Neutrophil (primary cell): ENCODE data around the gene TAF1C.
A peak's percentile ranks its signal among the peaks of the same experiment; 100 is the strongest.
"Not testable (repeated sequence)": the region's sequence is repeated elsewhere in the genome, so short reads cannot be mapped to it uniquely, and the experiment has no call there.

Source experiments
- H3K27ac ChIP-seq: fragments of 200-600 bp; sonication (generic); 2 replicates; pipeline ENCODE4 v1.5.1; 2016; ENCODE audit warnings: mild to moderate bottlenecking, moderate library complexity
- H3K27me3 ChIP-seq: fragments of 200-600 bp; sonication (generic); 2 replicates; pipeline ENCODE4 v1.6.0; 2016; ENCODE audit warnings: mild to moderate bottlenecking
- H3K36me3 ChIP-seq: fragments of 200-600 bp; sonication (generic); 2 replicates; pipeline ENCODE4 v1.5.1; 2017
- H3K4me1 ChIP-seq, 2 experiments: fragments of 200-600 bp in 1 of 2; sonication (generic) in 1 of 2; 1 replicate in 1 of 2; 2 replicates in 1 of 2; pipeline versions ENCODE4 v1.5.1 to v1.6.1; 2013 to 2016; ENCODE audit warnings: low read depth in 1 of 2, low read length in 1 of 2, mild to moderate bottlenecking in 1 of 2, moderate library complexity in 1 of 2; ENCODE audit not compliant: control insufficient read depth in 1 of 2, insufficient read depth in 1 of 2
- H3K4me3 ChIP-seq, 2 experiments: fragments of 200-600 bp in 1 of 2; sonication (generic) in 1 of 2; 1 replicate in 1 of 2; 2 replicates in 1 of 2; pipeline ENCODE4 v1.5.1; 2013 to 2016; ENCODE audit warnings: low read depth in 1 of 2, low read length in 1 of 2, mild to moderate bottlenecking in 1 of 2, moderate library complexity in 1 of 2
- H3K9me3 ChIP-seq: fragments of 200-600 bp; sonication (generic); 2 replicates; pipeline ENCODE4 v1.5.1; 2016
- TF ChIP-seq, protein P1 (sequence below): fragments of 200-600 bp; sonication (generic); IDR thresholded peaks from 2 replicates; pipeline ENCODE4 v1.5.1; 2016; ENCODE audit warnings: antibody characterized with exemption

The TAF1C gene

GRCh38 chr16:84209989-84210388, 23.1 kb upstream of the TAF1C start:
- TF ChIP-seq, protein P1, sequence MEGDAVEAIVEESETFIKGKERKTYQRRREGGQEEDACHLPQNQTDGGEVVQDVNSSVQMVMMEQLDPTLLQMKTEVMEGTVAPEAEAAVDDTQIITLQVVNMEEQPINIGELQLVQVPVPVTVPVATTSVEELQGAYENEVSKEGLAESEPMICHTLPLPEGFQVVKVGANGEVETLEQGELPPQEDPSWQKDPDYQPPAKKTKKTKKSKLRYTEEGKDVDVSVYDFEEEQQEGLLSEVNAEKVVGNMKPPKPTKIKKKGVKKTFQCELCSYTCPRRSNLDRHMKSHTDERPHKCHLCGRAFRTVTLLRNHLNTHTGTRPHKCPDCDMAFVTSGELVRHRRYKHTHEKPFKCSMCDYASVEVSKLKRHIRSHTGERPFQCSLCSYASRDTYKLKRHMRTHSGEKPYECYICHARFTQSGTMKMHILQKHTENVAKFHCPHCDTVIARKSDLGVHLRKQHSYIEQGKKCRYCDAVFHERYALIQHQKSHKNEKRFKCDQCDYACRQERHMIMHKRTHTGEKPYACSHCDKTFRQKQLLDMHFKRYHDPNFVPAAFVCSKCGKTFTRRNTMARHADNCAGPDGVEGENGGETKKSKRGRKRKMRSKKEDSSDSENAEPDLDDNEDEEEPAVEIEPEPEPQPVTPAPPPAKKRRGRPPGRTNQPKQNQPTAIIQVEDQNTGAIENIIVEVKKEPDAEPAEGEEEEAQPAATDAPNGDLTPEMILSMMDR, result no peak
- peaks cover 3% of the 10 kb centered on the region for H3K27me3 ChIP-seq
- no peak overlapping the region for H3K27ac ChIP-seq
- H3K4me1 ChIP-seq, result no peaks in the 10 kb centered on the region
- H3K4me3 ChIP-seq, result no peak overlapping the region
- no peaks in the 10 kb centered on the region for H3K9me3 ChIP-seq
- no peaks in the 10 kb centered on the region for H3K36me3 ChIP-seq

DNA sequence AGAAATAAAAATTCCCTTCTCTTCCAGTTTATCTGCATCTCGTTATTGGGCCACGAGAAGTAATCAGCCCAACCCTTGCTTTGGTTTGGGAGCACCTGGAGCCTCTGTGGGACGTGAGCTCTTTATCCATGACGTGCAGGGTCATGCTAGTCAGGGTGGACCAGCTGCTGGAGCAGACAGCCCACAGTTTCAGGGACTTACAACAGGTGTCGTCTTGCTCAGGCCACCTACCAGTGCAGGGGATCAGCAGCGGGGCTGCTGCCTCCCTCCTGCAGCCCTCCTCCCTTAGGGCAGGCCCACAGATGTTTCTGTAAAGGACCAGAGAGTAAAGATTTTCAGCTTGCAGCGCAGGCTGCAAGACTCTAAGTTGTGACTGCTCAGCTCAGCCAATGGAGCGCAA, 21.0 kb upstream of the TAF1C start:
- H3K4me3 ChIP-seq, result no peak overlapping the region
- no peaks in the 10 kb centered on the region for H3K4me1 ChIP-seq
- H3K27me3 ChIP-seq, result peaks cover 3% of the 10 kb centered on the region
- H3K36me3 ChIP-seq, result no peaks in the 10 kb centered on the region
- TF ChIP-seq, protein P1, result no peak
- H3K27ac ChIP-seq, result no peak overlapping the region
- no peaks in the 10 kb centered on the region for H3K9me3 ChIP-seq

DNA sequence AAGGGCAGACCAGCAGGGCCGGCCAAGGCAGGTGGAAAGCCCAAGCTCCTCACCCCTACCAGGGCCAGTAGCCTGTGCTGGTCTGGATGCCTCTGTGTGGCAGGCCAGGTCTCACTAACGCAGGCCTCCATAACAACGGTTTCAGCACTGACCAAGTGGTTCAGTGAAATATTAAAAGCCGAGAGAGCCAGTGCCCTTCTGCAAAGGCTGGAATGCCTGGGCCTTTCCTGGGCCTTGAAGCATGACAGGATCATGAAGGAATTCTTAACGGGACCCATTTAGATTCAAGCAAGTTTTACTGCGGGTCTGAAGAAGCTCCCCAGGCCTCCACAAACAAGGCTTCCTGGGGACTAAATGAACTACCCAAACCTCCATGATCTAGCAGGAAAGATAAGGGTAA, 20.4 kb upstream of the TAF1C start:
- H3K4me1 ChIP-seq, result no peaks in the 10 kb centered on the region
- no peak overlapping the region for H3K27ac ChIP-seq
- peaks cover 3% of the 10 kb centered on the region for H3K27me3 ChIP-seq
- H3K36me3 ChIP-seq, result no peaks in the 10 kb centered on the region
- no peaks in the 10 kb centered on the region for H3K9me3 ChIP-seq
- no peak overlapping the region for H3K4me3 ChIP-seq
- TF ChIP-seq, protein P1, result no peak

DNA sequence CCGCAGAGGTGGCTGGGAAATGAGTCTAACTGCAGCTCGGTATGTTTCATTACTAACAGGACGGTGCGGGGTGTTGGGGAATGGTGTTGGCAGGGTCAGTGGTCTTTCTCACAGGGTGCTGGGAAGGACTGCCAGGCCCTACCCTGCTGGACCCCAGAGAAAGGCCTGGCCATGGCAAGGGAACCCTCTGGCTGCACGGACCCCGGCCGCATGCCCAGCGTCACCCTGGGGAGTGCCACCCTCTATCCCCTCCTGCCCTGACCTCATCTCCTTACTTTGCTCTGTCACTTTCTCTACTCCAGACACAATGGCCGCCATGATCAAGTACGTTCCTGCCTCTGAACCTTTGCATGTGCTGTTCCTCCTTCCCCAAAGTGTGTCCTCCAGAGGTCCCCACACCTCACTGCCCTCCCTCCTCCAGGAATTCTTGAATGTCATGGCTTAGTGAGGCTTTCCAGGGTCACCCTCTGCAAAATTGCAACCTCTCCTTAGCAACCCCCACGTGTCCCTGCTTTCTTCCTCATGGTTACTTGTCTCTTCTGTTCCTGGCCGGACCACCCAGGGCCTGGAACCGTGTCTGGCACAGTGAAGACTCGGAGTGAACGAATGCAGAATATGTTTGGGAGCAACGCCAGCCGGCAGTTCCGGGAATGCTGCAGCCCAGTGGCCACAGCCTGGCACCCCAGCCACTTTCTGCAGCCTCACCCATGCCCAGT, 19.3 kb upstream of the TAF1C start:
- H3K4me1 ChIP-seq, result no peaks in the 10 kb centered on the region
- no peaks in the 10 kb centered on the region for H3K36me3 ChIP-seq
- H3K4me3 ChIP-seq, result no peak overlapping the region
- TF ChIP-seq, protein P1, result no peak
- H3K9me3 ChIP-seq, result no peaks in the 10 kb centered on the region
- H3K27me3 ChIP-seq, result peaks cover 3% of the 10 kb centered on the region
- H3K27ac ChIP-seq, result no peak overlapping the region

GRCh38 chr16:84205123-84205522, 18.3 kb upstream of the TAF1C start:
- not testable (repeated sequence) for H3K4me3 ChIP-seq, H3K36me3 ChIP-seq, H3K4me1 ChIP-seq, H3K27ac ChIP-seq, H3K27me3 ChIP-seq, H3K9me3 ChIP-seq

GRCh38 chr16:84204551-84204950, 17.7 kb upstream of the TAF1C start:
- H3K9me3 ChIP-seq, H3K27me3 ChIP-seq, H3K4me1 ChIP-seq, H3K27ac ChIP-seq, H3K4me3 ChIP-seq, H3K36me3 ChIP-seq: not testable (repeated sequence)

GRCh38 chr16:84199861-84200260, 13.0 kb upstream of the TAF1C start:
- Histone ChIP-seq H3K9me3 (no peaks in the 10 kb centered on the region), H3K27me3 (peaks cover 6% of the 10 kb centered on the region), H3K4me1 (peaks cover 6 to 11% of the 10 kb centered on the region in 2 experiments), H3K27ac (peak overlapping the region; percentile 63), H3K36me3 (no peaks in the 10 kb centered on the region), H3K4me3 (no peak overlapping the region)
- TF ChIP-seq, protein P1, result no peak
